ENCODE measurements around the gene DHH. TPM values are rescaled to one million over a fixed set of nuclear protein-coding genes. Genes with fewer than 3 reads are reported as not detected.

Gene DHH
- total RNA-seq, 1 experiment from 2014 or later, result 0.39 TPM

DNA sequence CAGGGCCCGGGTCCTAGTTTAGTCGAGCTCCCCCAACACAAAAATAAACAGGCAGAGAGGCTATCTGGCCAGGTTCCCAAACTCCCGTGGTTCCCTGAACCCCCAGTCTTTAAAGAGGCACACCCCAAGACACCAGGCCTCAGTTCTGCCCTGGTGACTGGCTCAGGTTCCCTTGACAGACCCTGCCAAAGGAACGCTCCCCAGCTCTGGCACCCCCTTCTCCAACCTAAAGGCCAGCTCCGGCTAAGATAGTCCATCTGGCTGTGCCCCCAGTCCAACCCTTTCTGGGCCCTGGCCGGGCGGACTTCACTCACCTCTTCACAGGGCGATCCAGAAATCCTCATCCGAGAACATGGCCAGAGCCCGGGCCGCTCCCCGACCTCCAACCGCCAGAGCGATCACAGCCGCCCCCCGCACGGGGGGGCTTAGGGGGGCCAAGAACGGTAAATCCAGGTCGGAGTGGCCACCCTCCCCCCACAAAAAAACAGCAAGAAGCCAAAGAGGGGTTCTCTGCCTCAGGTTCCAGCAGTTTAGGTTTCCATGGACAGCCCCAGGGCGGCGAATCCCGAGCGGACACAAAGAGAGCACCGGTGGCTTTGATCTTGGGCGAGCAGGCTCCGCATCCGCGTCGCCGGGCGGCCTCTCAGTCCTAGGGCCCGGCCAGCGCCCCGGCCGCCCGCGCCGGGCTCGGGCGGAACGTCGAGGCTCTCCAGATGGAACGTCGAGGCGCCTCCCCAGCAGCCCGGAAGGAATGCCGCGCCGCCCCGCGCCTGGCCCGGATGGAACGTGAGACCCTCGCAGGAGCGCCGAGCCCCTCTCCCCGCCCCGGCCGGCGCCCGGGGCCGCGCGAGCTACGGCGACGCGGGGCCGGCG, 35.1 kb downstream of the DHH start:
- Histone ChIP-seq H3K4me3 (ENCODE audit: low read depth, low read length, poor library complexity, severe bottlenecking) (peak overlapping the region; percentile 98), H3K36me3 (ENCODE audit: insufficient read depth, low read length, poor library complexity, severe bottlenecking) (peaks cover 11% of the 10 kb centered on the region), H3K27ac (ENCODE audit: low read depth, low read length, poor library complexity, severe bottlenecking) (peak overlapping the region; percentile 100), H3K27me3 (replicated peaks; ENCODE audit: insufficient read depth, low read depth, low read length, poor library complexity) (no peaks in the 10 kb centered on the region), H3K9me3 (ENCODE audit: low read depth, low read length, poor library complexity, severe bottlenecking) (no peaks in the 10 kb centered on the region), H3K4me1 (ENCODE audit: insufficient read depth, low read length, poor library complexity, severe bottlenecking) (peaks cover 18% of the 10 kb centered on the region)
- intact Hi-C loops (cut with micrococcal nuclease; ENCODE audit: unreplicated experiment), result loop anchor here (5.0 kb wide), 1 partner anchor 178 kb away; no protein-coding TSS in a partner anchor
- ChIA-PET POLR2A (ENCODE audit: low non-redundant PET) (no interaction called here), CTCF (no interaction called here)
- TF ChIP-seq, protein P1, sequence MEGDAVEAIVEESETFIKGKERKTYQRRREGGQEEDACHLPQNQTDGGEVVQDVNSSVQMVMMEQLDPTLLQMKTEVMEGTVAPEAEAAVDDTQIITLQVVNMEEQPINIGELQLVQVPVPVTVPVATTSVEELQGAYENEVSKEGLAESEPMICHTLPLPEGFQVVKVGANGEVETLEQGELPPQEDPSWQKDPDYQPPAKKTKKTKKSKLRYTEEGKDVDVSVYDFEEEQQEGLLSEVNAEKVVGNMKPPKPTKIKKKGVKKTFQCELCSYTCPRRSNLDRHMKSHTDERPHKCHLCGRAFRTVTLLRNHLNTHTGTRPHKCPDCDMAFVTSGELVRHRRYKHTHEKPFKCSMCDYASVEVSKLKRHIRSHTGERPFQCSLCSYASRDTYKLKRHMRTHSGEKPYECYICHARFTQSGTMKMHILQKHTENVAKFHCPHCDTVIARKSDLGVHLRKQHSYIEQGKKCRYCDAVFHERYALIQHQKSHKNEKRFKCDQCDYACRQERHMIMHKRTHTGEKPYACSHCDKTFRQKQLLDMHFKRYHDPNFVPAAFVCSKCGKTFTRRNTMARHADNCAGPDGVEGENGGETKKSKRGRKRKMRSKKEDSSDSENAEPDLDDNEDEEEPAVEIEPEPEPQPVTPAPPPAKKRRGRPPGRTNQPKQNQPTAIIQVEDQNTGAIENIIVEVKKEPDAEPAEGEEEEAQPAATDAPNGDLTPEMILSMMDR (conservative IDR thresholded peaks at IDR 0.05; ENCODE audit: low read depth, low read length), result no peak
- no TSS peak for BruUV-seq (replicated peaks)
- DNase-seq (ENCODE audit: low spot score), result peak; percentile 25

DNA sequence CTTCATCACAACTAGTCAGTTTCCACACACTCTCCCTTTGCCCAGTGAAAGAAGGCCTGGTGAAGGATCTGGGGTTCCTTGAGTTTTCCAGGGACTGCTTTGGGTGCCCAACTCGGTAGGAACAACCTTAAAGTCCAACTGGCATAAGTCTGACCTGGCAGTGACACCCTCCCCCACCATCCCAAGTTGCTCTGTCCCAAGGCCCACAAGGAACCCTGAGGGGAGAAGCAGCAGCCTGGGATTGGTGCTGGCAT, 35.6 kb downstream of the DHH start:
- H3K4me1 ChIP-seq (ENCODE audit: insufficient read depth, low read length, poor library complexity, severe bottlenecking), result peaks cover 18% of the 10 kb centered on the region
- intact Hi-C loops (cut with micrococcal nuclease; ENCODE audit: unreplicated experiment), result no loop called here
- H3K27me3 ChIP-seq (replicated peaks; ENCODE audit: insufficient read depth, low read depth, low read length, poor library complexity), result no peaks in the 10 kb centered on the region
- ChIA-PET CTCF (interaction anchor here (0.6 kb wide), 1 partner anchor 458 kb away, joined by 3 read pairs; no protein-coding TSS in a partner anchor), POLR2A (ENCODE audit: low non-redundant PET) (no interaction called here)
- BruUV-seq (replicated peaks), result no TSS peak
- TF ChIP-seq, protein P1 (conservative IDR thresholded peaks at IDR 0.05; ENCODE audit: low read depth, low read length), result no peak
- TF ChIP-seq EZH2 (IDR thresholded peaks at IDR 0.05; ENCODE audit: borderline replicate concordance, low read depth, low read length, poor library complexity, severe bottlenecking), result no peak
- peak overlapping the region; percentile 100 for H3K27ac ChIP-seq (ENCODE audit: low read depth, low read length, poor library complexity, severe bottlenecking)
- no peaks in the 10 kb centered on the region for H3K9me3 ChIP-seq (ENCODE audit: low read depth, low read length, poor library complexity, severe bottlenecking)
- DNase-seq (ENCODE audit: low spot score), result no peak
- peaks cover 17% of the 10 kb centered on the region for H3K36me3 ChIP-seq (ENCODE audit: insufficient read depth, low read length, poor library complexity, severe bottlenecking)
- peak overlapping the region; percentile 98 for H3K4me3 ChIP-seq (ENCODE audit: low read depth, low read length, poor library complexity, severe bottlenecking)

DNA sequence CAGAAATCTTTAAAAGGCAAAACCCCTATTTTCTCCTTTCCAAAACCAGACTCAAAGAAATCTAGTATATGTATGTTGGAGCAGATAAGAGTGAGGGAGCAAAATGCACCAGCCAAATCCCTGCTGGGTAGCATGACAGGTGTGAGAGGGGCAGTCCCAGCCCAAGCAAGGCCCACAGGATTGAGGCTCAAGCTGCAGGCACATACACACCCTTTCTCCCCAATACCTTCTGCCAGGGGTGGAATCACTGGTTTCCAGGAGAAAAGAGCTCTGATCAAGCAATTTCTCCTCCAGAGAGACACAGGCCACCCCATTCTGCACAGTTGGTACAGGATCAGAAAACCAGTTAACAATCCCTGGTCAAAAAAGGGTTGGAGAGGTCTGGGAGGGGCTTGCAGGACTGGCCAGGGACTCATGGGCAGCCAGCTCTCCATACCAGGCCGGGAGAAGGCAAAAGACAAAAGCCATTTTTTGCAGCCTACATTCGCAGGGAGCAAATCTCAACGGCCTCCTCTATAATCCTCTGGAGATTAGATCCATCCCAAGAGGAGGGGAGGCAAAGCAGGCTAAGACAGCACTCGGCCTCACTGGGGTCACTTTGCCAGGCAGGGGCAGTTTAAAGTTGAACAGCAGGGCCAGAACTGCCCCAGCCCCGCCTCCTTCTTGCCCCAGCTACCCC, 36.1 kb downstream of the DHH start:
- peaks cover 18% of the 10 kb centered on the region for H3K4me1 ChIP-seq (ENCODE audit: insufficient read depth, low read length, poor library complexity, severe bottlenecking)
- peak overlapping the region; percentile 100 for H3K27ac ChIP-seq (ENCODE audit: low read depth, low read length, poor library complexity, severe bottlenecking)
- no peaks in the 10 kb centered on the region for H3K27me3 ChIP-seq (replicated peaks; ENCODE audit: insufficient read depth, low read depth, low read length, poor library complexity)
- no peak for DNase-seq (ENCODE audit: low spot score)
- BruUV-seq (replicated peaks), result no TSS peak
- H3K36me3 ChIP-seq (ENCODE audit: insufficient read depth, low read length, poor library complexity, severe bottlenecking), result peaks cover 21% of the 10 kb centered on the region
- POLR2A ChIA-PET (ENCODE audit: low non-redundant PET), result interaction anchor here (1.1 kb wide), 1 partner anchor 72 kb away, joined by 3 read pairs; the partner anchor contains the start of gene TUBA1B
- H3K9me3 ChIP-seq (ENCODE audit: low read depth, low read length, poor library complexity, severe bottlenecking), result no peaks in the 10 kb centered on the region
- intact Hi-C loops (cut with micrococcal nuclease; ENCODE audit: unreplicated experiment), result no loop called here
- TF ChIP-seq EZH2 (IDR thresholded peaks at IDR 0.05; ENCODE audit: borderline replicate concordance, low read depth, low read length, poor library complexity, severe bottlenecking), result no peak
- TF ChIP-seq, protein P1 (conservative IDR thresholded peaks at IDR 0.05; ENCODE audit: low read depth, low read length), result no peak
- CTCF ChIA-PET, result interaction anchor here (0.6 kb wide), 1 partner anchor 458 kb away, joined by 3 read pairs; no protein-coding TSS in a partner anchor
- H3K4me3 ChIP-seq (ENCODE audit: low read depth, low read length, poor library complexity, severe bottlenecking), result peak overlapping the region; percentile 98

Measured in A673 (cell line).